Measurements from ENCODE around the gene APOBEC3B.

GRCh38 chr22:38942702-38943101 lies 39.4 kb upstream of the APOBEC3B start:
- TF ChIP-seq POLR2AphosphoS5 (IDR thresholded peaks at IDR 0.05; ENCODE audit: low read depth, low read length), result no peak
- TF ChIP-seq POLR2A (IDR thresholded peaks at IDR 0.05; ENCODE audit: low read depth, low read length), result no peak

Measured in GM12891 (cell line).